Neural crest cell (in vitro differentiated cells): ENCODE measurements around the gene ASB10. TPM values are rescaled to one million over a fixed set of nuclear protein-coding genes. Genes with fewer than 3 reads are reported as not detected.

Experiments
- DNase-seq: peaks from one replicate; pipeline ENCODE4 v3.0.0; 2021; ENCODE audit warnings: low read depth, mixed read lengths, low spot score
- H3K27ac Mint-ChIP-seq: one replicate; pipeline ENCODE4 v1.8.0; 2021; ENCODE audit warnings: mild to moderate bottlenecking, mixed read lengths; ENCODE audit not compliant: unreplicated experiment
- H3K27me3 Mint-ChIP-seq: 2 replicates; pipeline ENCODE4 v1.8.0; 2021; ENCODE audit warnings: low read depth, mild to moderate bottlenecking, mixed read lengths
- H3K36me3 Mint-ChIP-seq: 2 replicates; pipeline ENCODE4 v1.8.0; 2021; ENCODE audit warnings: low read depth, mild to moderate bottlenecking, mixed read lengths
- H3K4me1 Mint-ChIP-seq: 2 replicates; pipeline ENCODE4 v1.8.0; 2021; ENCODE audit warnings: mixed read lengths
- H3K4me3 Mint-ChIP-seq: one replicate; pipeline ENCODE4 v1.8.0; 2021; ENCODE audit warnings: mild to moderate bottlenecking, mixed read lengths
- H3K9me3 Mint-ChIP-seq: 2 replicates; pipeline ENCODE4 v1.8.0; 2021; ENCODE audit warnings: mixed read lengths
- total RNA-seq: library from RNA; stranded (reverse); gene quantifications from 2 replicates; pipeline ENCODE4 v1.2.1, GENCODE V29; 2021
- TF ChIP-seq, protein P1 (sequence below): fragments of 200-600 bp; sonication (generic); conservative IDR thresholded peaks from 2 replicates; pipeline ENCODE4 v1.5.0; 2021; ENCODE audit warnings: antibody characterized with exemption, mild to moderate bottlenecking

ASB10 gene
- total RNA-seq, 1 donor from 2014 or later, result not detected

DNA sequence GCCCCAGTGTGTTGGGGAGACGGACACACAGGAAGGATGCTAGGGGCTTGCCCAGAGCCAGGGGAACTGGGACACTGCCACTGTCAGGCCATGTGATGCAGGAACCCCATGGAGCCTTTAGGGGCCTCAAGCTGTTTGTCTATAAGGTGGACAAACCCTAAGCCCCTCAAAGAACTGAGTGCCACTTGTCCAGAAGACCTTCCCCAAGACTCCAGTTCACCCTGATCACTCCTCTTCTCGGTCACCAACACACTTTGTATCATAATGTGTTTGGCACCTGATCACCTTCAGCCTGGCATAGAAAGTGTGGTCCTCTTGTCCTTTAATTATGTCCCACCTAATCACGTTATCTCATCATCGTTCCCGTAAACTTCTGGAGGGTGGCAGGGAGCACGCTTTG, 22.5 kb upstream of the ASB10 start:
- DNase-seq, result no peak
- Mint-ChIP-seq H3K4me3 (no peak overlapping the region), H3K27me3 (peaks cover 13% of the 10 kb centered on the region), H3K4me1 (no peaks in the 10 kb centered on the region), H3K27ac (no peak overlapping the region), H3K9me3 (no peaks in the 10 kb centered on the region), H3K36me3 (peaks cover 4% of the 10 kb centered on the region)
- TF ChIP-seq, protein P1, sequence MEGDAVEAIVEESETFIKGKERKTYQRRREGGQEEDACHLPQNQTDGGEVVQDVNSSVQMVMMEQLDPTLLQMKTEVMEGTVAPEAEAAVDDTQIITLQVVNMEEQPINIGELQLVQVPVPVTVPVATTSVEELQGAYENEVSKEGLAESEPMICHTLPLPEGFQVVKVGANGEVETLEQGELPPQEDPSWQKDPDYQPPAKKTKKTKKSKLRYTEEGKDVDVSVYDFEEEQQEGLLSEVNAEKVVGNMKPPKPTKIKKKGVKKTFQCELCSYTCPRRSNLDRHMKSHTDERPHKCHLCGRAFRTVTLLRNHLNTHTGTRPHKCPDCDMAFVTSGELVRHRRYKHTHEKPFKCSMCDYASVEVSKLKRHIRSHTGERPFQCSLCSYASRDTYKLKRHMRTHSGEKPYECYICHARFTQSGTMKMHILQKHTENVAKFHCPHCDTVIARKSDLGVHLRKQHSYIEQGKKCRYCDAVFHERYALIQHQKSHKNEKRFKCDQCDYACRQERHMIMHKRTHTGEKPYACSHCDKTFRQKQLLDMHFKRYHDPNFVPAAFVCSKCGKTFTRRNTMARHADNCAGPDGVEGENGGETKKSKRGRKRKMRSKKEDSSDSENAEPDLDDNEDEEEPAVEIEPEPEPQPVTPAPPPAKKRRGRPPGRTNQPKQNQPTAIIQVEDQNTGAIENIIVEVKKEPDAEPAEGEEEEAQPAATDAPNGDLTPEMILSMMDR, result no peak

DNA sequence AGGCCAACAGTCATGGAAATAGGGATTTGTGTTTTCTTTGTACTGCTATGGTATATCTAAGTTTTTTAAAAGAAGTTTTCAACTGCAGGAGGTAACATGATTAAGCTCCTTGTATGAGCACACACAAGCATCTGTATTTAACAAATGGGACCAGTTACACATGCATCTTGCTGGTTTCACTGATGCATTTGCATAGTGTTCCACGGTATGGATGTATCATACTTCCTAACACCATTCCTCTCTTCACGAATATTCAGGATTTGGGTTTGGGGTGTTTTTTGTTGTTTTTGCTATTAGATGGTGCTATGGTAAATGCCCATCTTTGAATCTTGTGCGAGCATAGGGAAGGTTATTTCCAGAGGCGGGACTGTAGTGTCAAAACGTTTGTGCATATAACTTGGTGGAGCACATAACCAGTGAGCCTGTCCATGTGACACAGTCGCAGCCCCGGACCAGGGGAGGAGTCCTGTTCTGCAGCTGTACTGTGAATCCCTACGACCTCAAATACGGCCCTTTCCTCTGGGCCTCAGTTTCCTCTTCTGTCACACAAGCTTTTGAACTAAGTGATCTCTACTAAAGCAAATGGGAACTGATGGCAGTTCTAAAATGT, 21.3 kb upstream of the ASB10 start:
- H3K9me3 Mint-ChIP-seq, result no peaks in the 10 kb centered on the region
- no peak overlapping the region for H3K27ac Mint-ChIP-seq
- TF ChIP-seq, protein P1, result no peak
- H3K36me3 Mint-ChIP-seq, result peaks cover 3% of the 10 kb centered on the region
- H3K4me3 Mint-ChIP-seq, result no peak overlapping the region
- H3K4me1 Mint-ChIP-seq, result no peaks in the 10 kb centered on the region
- DNase-seq, result no peak
- peaks cover 13% of the 10 kb centered on the region for H3K27me3 Mint-ChIP-seq

DNA sequence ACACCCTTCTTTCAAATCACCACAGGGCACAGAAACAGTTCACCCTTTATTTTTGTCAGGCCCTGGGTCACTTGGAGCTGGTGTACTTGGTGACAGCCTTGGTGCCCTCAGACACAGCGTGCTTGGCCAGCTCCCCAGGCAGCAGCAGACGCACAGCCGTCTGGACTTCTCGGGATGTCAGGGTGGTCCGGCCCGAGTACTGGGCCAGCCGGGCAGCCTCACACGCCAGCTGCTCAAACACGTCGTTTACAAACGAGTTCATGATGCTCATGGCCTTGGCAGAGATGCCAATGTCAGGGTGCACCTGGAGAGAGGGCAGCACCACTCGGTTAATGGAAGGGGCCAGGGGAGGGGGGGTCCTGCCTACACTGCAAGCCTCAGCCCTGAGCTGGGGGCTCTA, 20.8 kb upstream of the ASB10 start:
- H3K9me3 Mint-ChIP-seq, result no peaks in the 10 kb centered on the region
- no peak overlapping the region for H3K4me3 Mint-ChIP-seq
- no peak overlapping the region for H3K27ac Mint-ChIP-seq
- no peak for DNase-seq
- H3K4me1 Mint-ChIP-seq, result no peaks in the 10 kb centered on the region
- TF ChIP-seq, protein P1, result no peak
- H3K36me3 Mint-ChIP-seq, result no peaks in the 10 kb centered on the region
- H3K27me3 Mint-ChIP-seq, result peaks cover 13% of the 10 kb centered on the region

DNA sequence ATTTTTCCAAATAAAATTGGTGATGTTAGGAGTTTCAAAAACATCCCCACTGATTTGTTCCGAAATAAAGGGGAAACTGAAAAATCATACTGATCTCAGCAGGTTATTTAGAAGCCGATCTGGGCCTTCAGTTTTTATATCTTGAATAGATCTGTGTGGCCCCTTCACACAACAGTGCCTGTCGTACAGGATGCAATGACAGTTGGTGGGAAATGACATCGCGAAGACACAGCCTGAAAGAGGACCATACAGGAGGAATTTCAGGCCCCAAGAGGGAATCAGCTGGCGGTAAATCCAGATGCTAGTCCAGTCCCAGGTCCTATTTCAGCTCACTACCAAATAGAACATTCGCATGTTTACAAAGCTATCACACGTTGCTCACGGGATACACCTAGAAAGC, 20.3 kb upstream of the ASB10 start:
- no peaks in the 10 kb centered on the region for H3K4me1 Mint-ChIP-seq
- no peak for DNase-seq
- TF ChIP-seq, protein P1, result no peak
- H3K4me3 Mint-ChIP-seq, result no peak overlapping the region
- no peaks in the 10 kb centered on the region for H3K36me3 Mint-ChIP-seq
- peaks cover 13% of the 10 kb centered on the region for H3K27me3 Mint-ChIP-seq
- no peak overlapping the region for H3K27ac Mint-ChIP-seq
- H3K9me3 Mint-ChIP-seq, result no peaks in the 10 kb centered on the region

DNA sequence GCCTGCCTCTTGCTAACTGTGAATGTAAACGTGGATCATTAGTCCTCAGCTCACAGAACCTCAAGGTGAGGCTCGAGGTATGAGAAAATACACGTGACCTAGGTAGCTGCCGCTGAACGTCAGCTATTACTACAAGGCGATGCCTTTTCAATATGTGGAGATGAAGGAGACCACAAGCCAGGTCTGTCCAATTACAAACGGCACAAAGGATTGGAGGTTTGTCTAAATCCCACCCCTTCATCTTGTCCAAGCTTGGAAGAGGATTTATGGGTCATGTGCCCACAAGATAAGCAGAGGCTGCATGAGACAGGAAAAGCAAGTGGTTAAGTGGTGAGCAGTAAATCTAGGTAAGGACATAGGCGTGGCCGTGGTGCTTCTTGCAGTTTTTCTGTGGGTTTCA, 19.9 kb upstream of the ASB10 start:
- no peak overlapping the region for H3K4me3 Mint-ChIP-seq
- H3K4me1 Mint-ChIP-seq, result no peaks in the 10 kb centered on the region
- H3K27ac Mint-ChIP-seq, result no peak overlapping the region
- H3K9me3 Mint-ChIP-seq, result no peaks in the 10 kb centered on the region
- DNase-seq, result no peak
- no peaks in the 10 kb centered on the region for H3K36me3 Mint-ChIP-seq
- H3K27me3 Mint-ChIP-seq, result peaks cover 13% of the 10 kb centered on the region
- TF ChIP-seq, protein P1, result no peak

DNA sequence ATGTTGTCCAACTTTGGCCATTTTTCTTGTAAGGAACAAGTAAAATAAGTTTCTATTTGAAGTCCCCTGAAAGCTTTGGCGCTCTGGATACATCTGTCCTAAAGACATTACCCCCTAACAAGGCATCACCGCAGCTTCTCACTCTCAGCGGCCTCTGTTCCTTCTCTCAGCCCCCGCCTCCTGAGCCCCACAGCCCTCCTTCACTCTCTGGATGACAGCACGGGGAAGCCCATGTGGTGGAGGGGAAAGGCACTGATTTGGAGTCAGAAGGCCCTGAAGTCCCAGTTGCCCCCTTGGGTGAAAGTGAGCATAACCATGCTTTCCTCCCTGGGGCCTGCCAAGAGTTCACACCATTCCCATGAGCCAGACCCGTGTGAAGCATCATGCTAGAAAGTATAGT, 18.7 kb upstream of the ASB10 start:
- TF ChIP-seq, protein P1, result no peak
- Mint-ChIP-seq H3K27me3 (peaks cover 13% of the 10 kb centered on the region), H3K9me3 (no peaks in the 10 kb centered on the region), H3K36me3 (no peaks in the 10 kb centered on the region), H3K4me1 (no peaks in the 10 kb centered on the region), H3K27ac (no peak overlapping the region), H3K4me3 (no peak overlapping the region)
- no peak for DNase-seq
